ENCODE data around the gene GALNT14.

Gene GALNT14

GRCh38 chr2:31053929-31054782 is 84.1 kb downstream of the GALNT14 start:
- no peak for DNase-seq

GRCh38 chr2:31052284-31052683 is 86.0 kb downstream of the GALNT14 start:
- no peak for DNase-seq

GRCh38 chr2:31051258-31052140 is 86.7 kb downstream of the GALNT14 start:
- no peak for DNase-seq

GRCh38 chr2:31049916-31050588 is 88.2 kb downstream of the GALNT14 start:
- DNase-seq = no peak

- no peak for DNase-seq
Measured at GRCh38 chr2:31049264-31049663, 89.0 kb downstream of the GALNT14 start.

- DNase-seq = no peak
Measured at GRCh38 chr2:31047599-31047998, 90.6 kb downstream of the GALNT14 start.

- DNase-seq = no peak
Measured at GRCh38 chr2:31038385-31038784, 99.9 kb downstream of the GALNT14 start.

- no peak for DNase-seq
Measured at GRCh38 chr2:31037058-31037457, 101.2 kb downstream of the GALNT14 start.

- no peak for DNase-seq
Measured at GRCh38 chr2:31033032-31033431, 105.2 kb downstream of the GALNT14 start.

- no peak for DNase-seq
Measured at GRCh38 chr2:31032475-31032874, 105.8 kb downstream of the GALNT14 start.

GRCh38 chr2:31031132-31031706 is 107.0 kb downstream of the GALNT14 start:
- DNase-seq = no peak

- no peak for DNase-seq
Measured at GRCh38 chr2:31028417-31028816, 109.8 kb downstream of the GALNT14 start.

- DNase-seq = no peak
Measured at GRCh38 chr2:31027549-31027948, 110.7 kb downstream of the GALNT14 start.

GRCh38 chr2:31023541-31023940 is 114.7 kb downstream of the GALNT14 start:
- no peak for DNase-seq

GRCh38 chr2:31020713-31021112 is 117.5 kb downstream of the GALNT14 start:
- no peak for DNase-seq

- DNase-seq = no peak
Measured at GRCh38 chr2:31018280-31018679, 120.0 kb downstream of the GALNT14 start.

- DNase-seq = no peak
Measured at GRCh38 chr2:31016648-31017047, 121.6 kb downstream of the GALNT14 start.

GRCh38 chr2:31014516-31014915 is 123.7 kb downstream of the GALNT14 start:
- no peak for DNase-seq

GRCh38 chr2:31013301-31013700 is 124.9 kb downstream of the GALNT14 start:
- DNase-seq = no peak

GRCh38 chr2:31012406-31012805 is 125.8 kb downstream of the GALNT14 start:
- DNase-seq = no peak

GRCh38 chr2:31011587-31011986 is 126.7 kb downstream of the GALNT14 start:
- no peak for DNase-seq

- no peak for DNase-seq
Measured at GRCh38 chr2:31008561-31009114, 129.6 kb downstream of the GALNT14 start.

GRCh38 chr2:31004257-31004656 is 134.0 kb downstream of the GALNT14 start:
- DNase-seq = no peak

All from activated CD8-positive, alpha-beta memory T cell treated with anti-CD3 and anti-CD28 coated beads for 24 hours (primary cell).